SK-N-MC (cell line): ENCODE measurements around the gene ZMAT2.

Source experiments
- EZH2 ChIP-seq: fragments of 200-600 bp; sonication (generic); IDR thresholded peaks from one replicate; pipeline ENCODE4 v1.6.1; 2017; ENCODE audit warnings: antibody characterized with exemption
- FOXP2 ChIP-seq: optimal IDR thresholded peaks from 2 replicates; pipeline ENCODE3; 2011; ENCODE audit warnings: mild to moderate bottlenecking, moderate library complexity; ENCODE audit not compliant: insufficient read depth; ENCODE audit errors: extremely low read length, control extremely low read depth

DNA sequence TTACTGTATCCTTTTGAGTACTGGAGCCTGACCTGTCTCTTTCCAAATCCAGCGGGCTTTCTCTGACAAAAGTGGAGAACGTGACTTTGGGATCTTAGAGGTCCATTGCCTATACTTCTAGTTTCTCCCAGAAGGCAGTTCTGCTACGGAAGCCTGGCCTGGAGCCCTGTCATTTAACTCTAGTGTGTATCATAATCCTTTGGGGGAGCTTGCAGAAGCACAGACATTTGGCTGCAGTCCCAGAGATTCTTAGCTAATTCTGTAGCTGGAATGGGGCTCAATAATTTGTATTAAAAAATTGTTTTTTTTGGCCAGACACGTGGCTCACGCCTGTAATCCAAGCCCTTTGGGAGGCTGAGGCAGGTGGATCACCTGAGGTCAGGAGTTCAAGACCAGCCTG lies 6.0 kb upstream of the ZMAT2 start:
- no peak for TF ChIP-seq FOXP2
- no peak for TF ChIP-seq EZH2
